GM10847 (cell line): ENCODE data around the gene ZIC5.

ENCODE experiments used
- POLR2A ChIP-seq: IDR thresholded peaks from 2 replicates; pipeline ENCODE4 v1.6.1; 2011; ENCODE audit not compliant: insufficient read length; ENCODE audit errors: extremely low read depth

The ZIC5 gene

GRCh38 chr13:99962242-99962641, 9.3 kb downstream of the ZIC5 start:
- no peak for TF ChIP-seq POLR2A

DNA sequence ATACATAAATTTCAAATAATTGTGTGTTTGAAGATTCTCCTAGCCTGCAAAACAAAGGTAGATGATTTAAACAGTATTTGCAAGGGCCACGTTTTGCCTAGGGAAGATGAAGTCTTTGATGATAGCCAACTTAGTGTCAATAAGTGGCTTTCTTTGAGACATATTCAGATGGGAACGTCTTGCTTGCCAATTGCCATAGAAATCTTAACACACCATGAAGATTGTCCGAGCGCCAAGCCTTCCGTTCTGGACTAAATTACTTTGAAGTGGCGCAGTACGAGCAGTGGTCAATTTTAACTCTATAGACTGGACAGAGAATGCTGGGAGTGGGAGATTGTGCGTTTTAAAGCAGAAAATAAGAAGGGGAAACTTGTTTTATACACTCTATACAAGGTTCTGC, 9.9 kb downstream of the ZIC5 start:
- no peak for TF ChIP-seq POLR2A

- TF ChIP-seq POLR2A, result no peak
These were observed 10.8 kb downstream of the ZIC5 start for GRCh38 chr13:99960663-99961311.

- TF ChIP-seq POLR2A, result no peak
These were observed 11.9 kb downstream of the ZIC5 start for GRCh38 chr13:99959540-99960230.

DNA sequence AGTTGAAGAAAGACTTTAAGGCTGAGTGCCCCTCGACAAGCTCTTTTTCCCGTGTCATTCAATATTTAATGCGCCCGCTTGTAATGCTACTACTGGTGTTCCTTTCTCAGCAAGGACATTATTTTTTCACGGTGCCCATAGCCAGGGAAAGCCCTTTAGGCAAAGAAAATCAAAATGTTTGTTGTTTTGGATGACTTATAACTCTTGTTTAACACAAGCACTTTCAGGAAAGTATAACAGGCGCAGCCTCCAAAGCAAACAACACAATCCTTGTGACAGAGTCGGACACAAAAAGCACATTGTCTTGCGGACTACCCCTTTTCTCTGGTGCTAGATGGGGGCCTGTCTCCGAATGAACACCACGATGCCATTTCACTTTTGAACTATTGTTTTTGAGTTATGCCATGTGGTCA, 12.4 kb downstream of the ZIC5 start:
- no peak for TF ChIP-seq POLR2A

DNA sequence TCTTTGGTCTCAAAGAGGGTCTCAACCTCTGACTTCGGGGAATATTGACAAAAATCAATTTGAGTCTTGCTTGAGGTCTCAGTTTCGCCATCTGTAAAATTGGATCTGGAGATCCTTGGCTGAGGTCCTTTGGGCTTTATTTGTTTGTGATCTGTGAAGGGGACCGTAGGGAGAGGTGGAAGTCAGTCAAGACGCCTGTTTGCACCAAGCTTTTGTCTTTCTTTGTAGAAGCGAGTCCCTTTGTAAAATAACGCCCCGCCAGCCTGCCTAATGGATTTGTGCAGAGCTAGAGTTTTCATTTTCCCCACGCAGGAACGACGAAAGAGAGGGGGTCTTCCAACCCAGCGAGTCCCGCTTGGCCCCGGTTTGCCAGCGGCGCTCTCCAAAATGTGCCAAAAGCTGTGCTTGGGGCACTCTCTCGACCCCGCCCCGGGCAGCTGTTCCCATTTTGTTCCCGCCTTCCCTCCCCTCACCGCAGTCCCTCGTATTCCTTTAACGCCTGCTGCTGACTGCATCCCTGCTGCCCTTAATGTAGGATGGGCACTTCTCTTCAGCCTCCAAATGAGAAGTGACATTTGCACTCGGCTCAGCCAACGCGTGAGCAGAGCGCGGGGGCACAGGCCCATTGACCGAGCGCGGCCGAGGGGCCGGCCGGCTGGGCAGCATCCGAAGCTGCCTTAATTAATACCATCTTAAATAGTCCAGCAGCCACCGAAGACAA, 13.0 kb downstream of the ZIC5 start:
- TF ChIP-seq POLR2A, result no peak

- no peak for TF ChIP-seq POLR2A
These were observed 14.9 kb downstream of the ZIC5 start for GRCh38 chr13:99956473-99957349.

DNA sequence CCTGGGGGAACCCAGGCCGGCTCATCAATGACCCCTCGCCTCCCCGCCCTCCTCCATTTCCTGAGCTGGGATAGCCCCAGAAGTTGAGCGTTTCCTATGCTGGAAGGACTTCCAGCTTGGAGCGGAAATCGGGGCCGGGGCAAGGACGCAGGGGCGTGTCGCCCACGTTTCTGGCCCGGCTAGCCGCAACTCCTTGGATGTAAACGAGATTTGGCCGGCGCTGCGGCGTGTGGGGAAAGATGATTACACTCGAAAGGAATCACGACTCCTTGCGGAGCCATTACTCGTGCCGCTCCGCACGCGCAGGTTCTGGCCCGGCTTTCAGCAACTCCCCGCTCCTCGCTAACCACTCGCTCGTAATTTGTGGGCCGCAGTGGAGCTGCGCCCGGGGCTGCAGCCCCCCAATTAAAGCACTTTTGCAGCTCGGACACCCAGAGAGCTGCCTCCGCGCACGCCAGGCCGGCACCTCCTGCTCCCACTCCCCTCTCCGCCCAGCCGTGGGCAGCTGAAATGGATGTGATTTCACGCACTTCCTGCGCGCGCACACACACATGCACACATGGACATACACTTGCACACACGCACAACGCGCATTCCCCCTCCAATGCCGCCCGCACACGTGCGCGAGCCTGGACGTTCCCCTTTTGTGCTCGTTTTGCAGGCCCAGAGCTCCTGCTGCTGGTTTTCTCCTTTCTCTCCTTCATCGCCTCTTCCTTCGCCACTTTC, 15.7 kb downstream of the ZIC5 start:
- no peak for TF ChIP-seq POLR2A

DNA sequence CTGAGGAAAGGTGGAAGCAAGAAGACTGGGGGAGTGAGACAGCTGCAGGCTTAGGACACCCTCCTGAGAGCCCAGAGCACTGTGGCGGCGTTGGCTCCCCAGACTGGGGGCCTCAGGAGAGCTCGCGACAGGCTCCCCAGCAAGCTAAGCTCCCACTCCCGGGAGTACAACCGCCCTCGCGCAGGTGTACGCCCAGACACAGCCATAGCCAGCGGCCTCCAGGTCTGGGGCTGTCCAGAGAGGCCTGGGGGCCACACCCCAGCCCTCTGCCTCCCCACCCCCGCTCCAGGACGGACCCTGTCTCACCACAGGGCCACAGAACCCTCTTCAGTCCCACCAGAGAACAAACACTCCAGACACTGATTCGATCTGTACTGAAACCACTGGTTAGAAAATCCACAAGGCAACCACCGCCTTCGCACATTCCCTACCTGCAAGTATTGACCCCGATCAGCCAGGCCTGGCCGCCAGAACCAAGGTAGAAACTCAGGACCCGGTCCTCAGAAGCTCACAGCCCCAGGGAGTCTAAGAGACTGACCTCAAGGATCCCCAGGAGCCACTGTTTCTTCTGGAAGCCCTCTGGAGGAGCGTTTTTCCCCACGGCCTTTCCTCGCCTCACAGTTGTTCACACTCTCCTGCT, 16.3 kb downstream of the ZIC5 start:
- TF ChIP-seq POLR2A, result no peak

- TF ChIP-seq POLR2A, result no peak
These were observed 18.3 kb downstream of the ZIC5 start for GRCh38 chr13:99953138-99953755.

- no peak for TF ChIP-seq POLR2A
These were observed 21.7 kb downstream of the ZIC5 start for GRCh38 chr13:99949679-99950413.

- no peak for TF ChIP-seq POLR2A
These were observed 22.5 kb downstream of the ZIC5 start for GRCh38 chr13:99948907-99949678.
